GM23338 (cell line): Measurements from ENCODE around the gene RGS3. TPM values are rescaled to one million over a fixed set of nuclear protein-coding genes. Genes with fewer than 3 reads are reported as not detected.

ENCODE experiments used
- ATAC-seq: fragments of 200-7000 bp; cut with Tn5 transposase; 3 replicates; pipeline ENCODE4 v1.9.1; 2020
- DNase-seq: peaks from one replicate; pipeline ENCODE4 v3.0.0-alpha.2; 2015; ENCODE audit warnings: low spot score
- H2AFZ ChIP-seq: fragments of 200-600 bp; sonication (generic); 2 replicates; pipeline ENCODE4 v1.8.0; 2016; ENCODE audit warnings: antibody characterized with exemption, mild to moderate bottlenecking, moderate library complexity
- H3F3A ChIP-seq: fragments of 200-600 bp; sonication (generic); replicated peaks from 2 replicates; pipeline ENCODE4 v1.8.0; 2017; ENCODE audit warnings: antibody characterized with exemption, mixed run types, low read depth
- H3K27ac ChIP-seq: fragments of 200-600 bp; sonication (generic); 2 replicates; pipeline ENCODE4 v1.6.1; 2016; ENCODE audit warnings: low read depth
- H3K27me3 ChIP-seq: fragments of 200-600 bp; sonication (generic); 2 replicates; pipeline ENCODE4 v1.8.0; 2016; ENCODE audit warnings: mild to moderate bottlenecking, mixed run types, moderate library complexity; ENCODE audit not compliant: insufficient read depth
- H3K36me3 ChIP-seq: fragments of 200-600 bp; sonication (generic); 2 replicates; pipeline ENCODE4 v1.8.0; 2016; ENCODE audit warnings: mild to moderate bottlenecking; ENCODE audit not compliant: insufficient read depth
- H3K4me1 ChIP-seq: fragments of 200-600 bp; sonication (generic); 2 replicates; pipeline ENCODE4 v1.8.0; 2016; ENCODE audit warnings: mild to moderate bottlenecking, moderate library complexity; ENCODE audit not compliant: insufficient read depth
- H3K4me2 ChIP-seq: fragments of 200-600 bp; sonication (generic); 2 replicates; pipeline ENCODE4 v1.7.1; 2017; ENCODE audit warnings: mixed run types
- H3K4me3 ChIP-seq: fragments of 200-600 bp; sonication (generic); 2 replicates; pipeline ENCODE4 v1.6.1; 2016; ENCODE audit warnings: mixed run types
- H3K79me2 ChIP-seq: fragments of 200-600 bp; sonication (generic); replicated peaks from 2 replicates; pipeline ENCODE4 v1.8.0; 2017; ENCODE audit warnings: mild to moderate bottlenecking; ENCODE audit not compliant: insufficient read depth
- H3K9me2 ChIP-seq: fragments of 200-600 bp; sonication (generic); 2 replicates; pipeline ENCODE4 v1.8.0; 2017; ENCODE audit not compliant: insufficient read depth
- H4K20me1 ChIP-seq: fragments of 200-600 bp; sonication (generic); replicated peaks from 2 replicates; pipeline ENCODE4 v1.8.0; 2017; ENCODE audit warnings: mild to moderate bottlenecking; ENCODE audit not compliant: insufficient read depth
- H3K27ac Mint-ChIP-seq: 2 replicates; pipeline ENCODE4 v1.8.0; 2020; ENCODE audit warnings: inconsistent platforms, mild to moderate bottlenecking, moderate library complexity, mixed read lengths
- H3K27me3 Mint-ChIP-seq: 3 replicates; pipeline ENCODE4 v1.8.0; 2022; ENCODE audit warnings: low read depth, mild to moderate bottlenecking, moderate library complexity, mixed read lengths, inconsistent platforms; ENCODE audit not compliant: insufficient read depth, poor library complexity
- H3K36me3 Mint-ChIP-seq: 3 replicates; pipeline ENCODE4 v1.8.0; 2021; ENCODE audit warnings: low read depth, mild to moderate bottlenecking, inconsistent platforms, moderate library complexity, mixed read lengths
- H3K4me1 Mint-ChIP-seq: 3 replicates; pipeline ENCODE4 v1.8.0; 2020; ENCODE audit warnings: mild to moderate bottlenecking, inconsistent platforms, mixed read lengths
- H3K4me3 Mint-ChIP-seq: 3 replicates; pipeline ENCODE4 v1.8.0; 2021; ENCODE audit warnings: moderate library complexity, mild to moderate bottlenecking, inconsistent platforms, mixed read lengths
- H3K9me3 Mint-ChIP-seq: 3 replicates; pipeline ENCODE4 v1.8.0; 2020; ENCODE audit warnings: moderate library complexity, mild to moderate bottlenecking, inconsistent platforms, mixed read lengths
- CREB1 ChIP-seq: fragments of 250-450 bp; sonication (Bioruptor Pico); IDR thresholded peaks from 2 replicates; pipeline ENCODE4 v1.5.0; 2020; ENCODE audit warnings: low read depth, mild to moderate bottlenecking, moderate library complexity
- CTCF ChIP-seq, 2 experiments: fragments of 200-600 bp in 1 of 2; sonication (generic) in 1 of 2; conservative IDR thresholded peaks; 2 replicates each; pipeline versions ENCODE4 v1.5.1 to v1.6.1; 2016 to 2017; ENCODE audit warnings: antibody characterized with exemption in 2 of 2, low read depth in 2 of 2, mild to moderate bottlenecking in 2 of 2, moderate library complexity in 1 of 2
- ETS1 ChIP-seq: IDR thresholded peaks from 2 replicates; pipeline ENCODE4 v1.6.1; 2016; ENCODE audit warnings: antibody characterized with exemption
- EZH2 ChIP-seq: fragments of 200-600 bp; sonication (generic); IDR thresholded peaks from one replicate; pipeline ENCODE4 v1.8.0; 2017; ENCODE audit warnings: antibody characterized with exemption, mild to moderate bottlenecking, low read depth; ENCODE audit not compliant: unreplicated experiment
- EZH2phosphoT487 ChIP-seq: fragments of 200-600 bp; sonication (generic); IDR thresholded peaks from one replicate; pipeline ENCODE4 v1.8.1; 2018; ENCODE audit warnings: antibody characterized with exemption; ENCODE audit not compliant: unreplicated experiment
- JUNB ChIP-seq: IDR thresholded peaks from one replicate; pipeline ENCODE4 v1.6.1; 2016; ENCODE audit warnings: antibody characterized with exemption; ENCODE audit not compliant: unreplicated experiment
- NANOG ChIP-seq: IDR thresholded peaks from 2 replicates; pipeline ENCODE4 v1.6.1; 2016; ENCODE audit warnings: antibody characterized with exemption, borderline replicate concordance
- POLR2AphosphoS5 ChIP-seq: IDR thresholded peaks from 2 replicates; pipeline ENCODE4 v1.6.1; 2016; ENCODE audit warnings: antibody characterized with exemption, low read depth
- REST ChIP-seq: IDR thresholded peaks from one replicate; pipeline ENCODE4 v1.6.1; 2018; ENCODE audit warnings: antibody characterized with exemption; ENCODE audit not compliant: unreplicated experiment
- STAT1 ChIP-seq: IDR thresholded peaks from one replicate; pipeline ENCODE4 v1.6.1; 2016; ENCODE audit warnings: antibody characterized with exemption; ENCODE audit not compliant: unreplicated experiment
- ZNF114 ChIP-seq: fragments of 250-450 bp; sonication (Bioruptor Pico); IDR thresholded peaks from 2 replicates; pipeline ENCODE4 v1.5.0; 2020; ENCODE audit warnings: mild to moderate bottlenecking, moderate library complexity
- ZNF331 ChIP-seq: fragments of 250-450 bp; sonication (Bioruptor Pico); IDR thresholded peaks from 2 replicates; pipeline ENCODE4 v1.5.0; 2020; ENCODE audit warnings: low read depth, mild to moderate bottlenecking, moderate library complexity
- ZNF462 ChIP-seq: fragments of 250-450 bp; sonication (Bioruptor Pico); IDR thresholded peaks from 2 replicates; pipeline ENCODE4 v1.5.0; 2020; ENCODE audit warnings: mild to moderate bottlenecking, moderate library complexity
- polyA plus RNA-seq: library from polyadenylated mRNA; unstranded; fragments of >200 nt; fragmentation: Nextera tagmentation; extraction: Ambion mirVana; gene quantifications from 2 replicates; pipeline ENCODE4 v1.2.1, GENCODE V29; 2016
- total RNA-seq: library from RNA; depleted of rRNA; stranded (reverse); fragments of >200 nt; shearing (Covaris generic); gene quantifications from 2 replicates; pipeline ENCODE4 v1.2.3, GENCODE V29; 2014

The RGS3 gene
- total and polyA plus RNA-seq, 2 experiments from 2014 or later, result 14.2 to 24.3 TPM

- Histone ChIP-seq H3K4me1 (peaks cover 20% of the 10 kb centered on the region), H3K4me3 (no peak overlapping the region), H3K27ac (no peak overlapping the region), H3F3A (no peaks in the 10 kb centered on the region), H3K27me3 (no peaks in the 10 kb centered on the region), H3K9me2 (0 out of 2 replicates have a peak, but pooled peaks cover 4% of the 10 kb centered on the region), H3K79me2 (no peaks in the 10 kb centered on the region), H3K36me3 (no peaks in the 10 kb centered on the region), H4K20me1 (no peaks in the 10 kb centered on the region), H2AFZ (no peak overlapping the region), H3K4me2 (no peak overlapping the region)
- no peaks in the 10 kb centered on the region for H3K36me3 Mint-ChIP-seq
- H3K4me1 Mint-ChIP-seq, result peaks cover 24% of the 10 kb centered on the region
- ATAC-seq (no peak), DNase-seq (no peak)
- H3K4me3 Mint-ChIP-seq, result no peak overlapping the region
- H3K27me3 Mint-ChIP-seq, result peaks cover 4% of the 10 kb centered on the region
- no peak overlapping the region for H3K27ac Mint-ChIP-seq
- H3K9me3 Mint-ChIP-seq, result no peaks in the 10 kb centered on the region
- no peak for TF ChIP-seq CREB1 (CRISPR knock-in tag)
- TF ChIP-seq STAT1, result no peak
- no peak for TF ChIP-seq ZNF331 (CRISPR knock-in tag)
- no peak for TF ChIP-seq POLR2AphosphoS5
- TF ChIP-seq ZNF114 (CRISPR knock-in tag), result no peak
- TF ChIP-seq ZNF462 (CRISPR knock-in tag), result no peak
- no peak for TF ChIP-seq CTCF (conservative IDR thresholded peaks at IDR 0.05; ENCODE audit: low read depth in 2 of 2)
- no peak for TF ChIP-seq EZH2
- TF ChIP-seq NANOG, result no peak
- TF ChIP-seq JUNB, result no peak
- no peak for TF ChIP-seq EZH2phosphoT487
- no peak for TF ChIP-seq ETS1
- no peak for TF ChIP-seq REST
Measured at GRCh38 chr9:113611461-113612215, 148.1 kb downstream of the RGS3 start.
